Adrenal gland (tissue), 12 donors: ENCODE results near the gene SGSM1. TPM values are rescaled to one million over a fixed set of nuclear protein-coding genes. Genes with fewer than 3 reads are reported as not detected.

ENCODE experiments used
- DNase-seq, 7 donors: peaks; one replicate each; pipeline ENCODE4 v3.0.0-alpha.2; 2019 to 2020
- H3K27ac ChIP-seq, 5 donors: fragments of 200-600 bp; sonication (generic) in 4 of 5; 1 replicate in 3 of 5; 2 replicates in 2 of 5; pipeline versions ENCODE4 v1.5.1 to v1.8.0; 2016 to 2020; ENCODE audit warnings: mild to moderate bottlenecking in 1 of 5
- H3K27me3 ChIP-seq: fragments of 200-600 bp; 2 replicates; pipeline ENCODE4 v1.8.0; 2021
- H3K36me3 ChIP-seq, 2 donors: fragments of 200-600 bp; replicated peaks in 1 of 2; 1 replicate in 1 of 2; 2 replicates in 1 of 2; pipeline versions ENCODE4 v1.5.1 to v1.8.0; 2018 to 2022
- H3K4me1 ChIP-seq, 2 donors: fragments of 200-600 bp; replicated peaks in 1 of 2; 1 replicate in 1 of 2; 2 replicates in 1 of 2; pipeline versions ENCODE4 v1.5.1 to v1.8.0; 2018 to 2021
- H3K4me3 ChIP-seq, 4 donors: fragments of 200-600 bp; sonication (generic) in 3 of 4; one replicate each; pipeline ENCODE4 v1.5.1; 2016 to 2018
- H3K9me3 ChIP-seq, 3 donors: fragments of 200-600 bp; sonication (generic) in 1 of 3; replicated peaks in 1 of 3; 1 replicate in 2 of 3; 2 replicates in 1 of 3; pipeline versions ENCODE4 v1.5.1 to v1.8.0; 2016 to 2021
- CTCF ChIP-seq, 6 experiments: fragments of 450-650 bp in 4 of 6; fragments of 200-600 bp in 2 of 6; sonication (generic) in 1 of 6; IDR thresholded peaks; 1 replicate in 5 of 6; 2 replicates in 1 of 6; pipeline versions ENCODE4 v1.5.1 to v1.8.0; 2016 to 2021; ENCODE audit warnings: antibody characterized with exemption in 6 of 6, mild to moderate bottlenecking in 2 of 6, moderate library complexity in 1 of 6
- POLR2A ChIP-seq, 2 donors: fragments of 450-650 bp; IDR thresholded peaks; one replicate each; pipeline ENCODE4 v1.6.1; 2017; ENCODE audit warnings: antibody characterized with exemption in 2 of 2, mild to moderate bottlenecking in 2 of 2, moderate library complexity in 1 of 2
- WGBS, 4 donors: extraction: QIAGEN DNeasy Blood & Tissue Kit in 2 of 4; methylation state at CpG; one replicate each; pipeline versions ENCODE4 v1.1.5 to v1.1.7; 2013 to 2017; 5-methylcytosine and 5-hydroxymethylcytosine counted together
- intact Hi-C, 2 donors: fragments of 100-400 bp; cut with DNase I; formaldehyde crosslinking; loops; one replicate each; pipeline versions ENCODE4 v1.14.1 to v1.15.0; 2022 to 2023
- polyA plus RNA-seq, 3 donors: library from polyadenylated mRNA; stranded (reverse); fragments of 200-250 nt in 2 of 3; fragments of 350-450 nt in 1 of 3; fragmentation: Illumina TruSeq in 1 of 3; extraction: RNeasy Lipid Tissue Mini Kit (QIAGEN cat#74804) in 1 of 3; gene quantifications; one replicate each; pipeline ENCODE4 v1.2.3, GENCODE V29; 2013 to 2014
- total RNA-seq, 9 donors: library from RNA; depleted of rRNA in 4 of 9; stranded (reverse); fragments of >200 nt in 4 of 9; fragments of 120-200 nt in 1 of 9; fragmentation: NEBNext Ultra II Directional in 1 of 9; extraction: Animal tissue kit (Norgen Biotek cat#: 25700) in 1 of 9; gene quantifications; one replicate each; pipeline versions ENCODE4 v1.1.0 to v1.2.4, GENCODE V29; 2013 to 2023
- donor health status: healthy with polysubstance abuse.
- donor health status: Bipolar disorder and iron deficiency.
- donor health status: DM: yes; HTN: yes; CAD: no.
- donor health status: DM: no; HTN: no; CAD: no.
- donor health status: DM: no; HTN: no; CAD: no.
- donor health status: DM: yes; HTN: yes; CAD: no.

Gene SGSM1
- total and polyA plus RNA-seq, 12 donors, result 1.9 to 6.8 (median 3.3) TPM

GRCh38 chr22:24942301-24942700 lies 136.3 kb downstream of the SGSM1 start:
- H3K36me3 ChIP-seq, result no peaks in the 10 kb centered on the region
- TF ChIP-seq CTCF (IDR thresholded peaks at IDR 0.05), result no peak
- no peak for TF ChIP-seq POLR2A (IDR thresholded peaks at IDR 0.05)

GRCh38 chr22:24944217-24944937 lies 138.4 kb downstream of the SGSM1 start:
- Histone ChIP-seq H3K27me3 (no peaks in the 10 kb centered on the region), H3K4me3 (no peak overlapping the region), H3K36me3 (no peaks in the 10 kb centered on the region), H3K4me1 (no peaks in the 10 kb centered on the region), H3K9me3 (no peaks in the 10 kb centered on the region), H3K27ac (no peak overlapping the region)
- intact Hi-C loops, result no loop called here
- TF ChIP-seq CTCF (IDR thresholded peaks at IDR 0.05) (no peak), POLR2A (IDR thresholded peaks at IDR 0.05) (no peak)
- WGBS, 4 donors, result 91 to 94% (median 93%) methylated on average over 10 of the region's 10 CpGs
- DNase-seq, result no peak

More at GRCh38 chr22:24942301-24942700, 136.3 kb downstream of the SGSM1 start:
- H3K4me3 ChIP-seq, result no peak overlapping the region
- DNase-seq, result no peak
- H3K27ac ChIP-seq, result no peak overlapping the region
- intact Hi-C loops, result no loop called here
- no peaks in the 10 kb centered on the region for H3K4me1 ChIP-seq
- no peaks in the 10 kb centered on the region for H3K9me3 ChIP-seq
- no peaks in the 10 kb centered on the region for H3K27me3 ChIP-seq
- WGBS, 4 donors, result 68 to 100% (median 74%) methylated on average over 2 to 3 of the region's 3 CpGs

- intact Hi-C loops, result no loop called here
- H3K9me3 ChIP-seq, result no peaks in the 10 kb centered on the region
- DNase-seq, result no peak
- H3K27ac ChIP-seq, result no peak overlapping the region
- TF ChIP-seq CTCF (IDR thresholded peaks at IDR 0.05) (no peak), POLR2A (IDR thresholded peaks at IDR 0.05) (no peak)
- no peaks in the 10 kb centered on the region for H3K36me3 ChIP-seq
- H3K4me1 ChIP-seq, result no peaks in the 10 kb centered on the region
- no peak overlapping the region for H3K4me3 ChIP-seq
- H3K27me3 ChIP-seq, result no peaks in the 10 kb centered on the region
- 87 to 92% (median 90%) methylated on average over 4 of the region's 4 CpGs for WGBS, 4 donors
Observed at GRCh38 chr22:24945430-24945829, 139.4 kb downstream of the SGSM1 start.

- Histone ChIP-seq H3K27me3 (no peaks in the 10 kb centered on the region), H3K36me3 (no peaks in the 10 kb centered on the region), H3K4me1 (no peaks in the 10 kb centered on the region), H3K9me3 (no peaks in the 10 kb centered on the region), H3K27ac (no peak overlapping the region), H3K4me3 (no peak overlapping the region)
- TF ChIP-seq POLR2A (IDR thresholded peaks at IDR 0.05) (no peak), CTCF (IDR thresholded peaks at IDR 0.05) (no peak)
- DNase-seq, result no peak
- WGBS, 4 donors, result 79 to 93% (median 83%) methylated on average over 6 to 7 of the region's 7 CpGs
- intact Hi-C loops, result no loop called here
Observed at GRCh38 chr22:24947383-24947782, 141.4 kb downstream of the SGSM1 start.
